ENCODE results near the gene CGB1. TPM values are rescaled to one million over a fixed set of nuclear protein-coding genes. Genes with fewer than 3 reads are reported as not detected.
"Not testable (repeated sequence)": the region's sequence is repeated elsewhere in the genome, so short reads cannot be mapped to it uniquely, and the experiment has no call there.

CGB1 gene
- not detected for polyA plus RNA-seq (2013, experiment 1 of 2; ENCODE audit: insufficient read length)
- 0.21 TPM for polyA plus RNA-seq (2013, experiment 2 of 2; ENCODE audit: insufficient read length)

GRCh38 chr19:49036815-49037214 lies at the start of gene CGB1:
CGB1 (minus strand) TSS chr19:49036895; CDS start chr19:49036711, 184 bp downstream.
- DNase-seq = not testable (repeated sequence)

GRCh38 chr19:49086296-49086695 lies 49.6 kb upstream of the CGB1 start:
- DNase-seq = no peak

- no peak for DNase-seq
Measured at GRCh38 chr19:49085868-49086232, 49.2 kb upstream of the CGB1 start.

GRCh38 chr19:49085020-49085867 lies 48.5 kb upstream of the CGB1 start, which contains the start of gene SNRNP70:
SNRNP70 (plus strand) TSS chr19:49085451; CDS start chr19:49086415, 964 bp downstream.
- DNase-seq = peak; percentile 100

- DNase-seq = no peak
Measured at GRCh38 chr19:49084206-49085019, 47.7 kb upstream of the CGB1 start.

GRCh38 chr19:49081273-49081672 lies 44.6 kb upstream of the CGB1 start:
- DNase-seq = no peak

- DNase-seq = no peak
Measured at GRCh38 chr19:49080392-49080791, 43.7 kb upstream of the CGB1 start.

- DNase-seq = peak; percentile 37
Measured at GRCh38 chr19:49074869-49075268, 38.2 kb upstream of the CGB1 start.

GRCh38 chr19:49073514-49074378 lies 37.1 kb upstream of the CGB1 start:
- DNase-seq = no peak

GRCh38 chr19:49071860-49072547 lies 35.3 kb upstream of the CGB1 start:
- no peak for DNase-seq

- DNase-seq = no peak
Measured at GRCh38 chr19:49070416-49070815, 33.7 kb upstream of the CGB1 start.

GRCh38 chr19:49069026-49069425 lies 32.3 kb upstream of the CGB1 start:
- DNase-seq = no peak

- no peak for DNase-seq
Measured at GRCh38 chr19:49067554-49067953, 30.9 kb upstream of the CGB1 start.

GRCh38 chr19:49065905-49066512 lies 29.3 kb upstream of the CGB1 start:
- DNase-seq = no peak

- DNase-seq = peak; percentile 28
Measured at GRCh38 chr19:49064768-49065611, 28.3 kb upstream of the CGB1 start, which contains the start of gene NTF4. NTF4 (minus strand) TSS chr19:49064818; CDS start chr19:49061997, 2,821 bp downstream.

GRCh38 chr19:49064029-49064629 lies 27.4 kb upstream of the CGB1 start:
- DNase-seq = no peak

GRCh38 chr19:49061445-49061844 lies 24.8 kb upstream of the CGB1 start:
- no peak for DNase-seq

- no peak for DNase-seq
Measured at GRCh38 chr19:49061000-49061399, 24.3 kb upstream of the CGB1 start.

- DNase-seq = no peak
Measured at GRCh38 chr19:49059053-49059452, 22.4 kb upstream of the CGB1 start.

- peak; percentile 52 for DNase-seq
Measured at GRCh38 chr19:49058562-49058961, 21.9 kb upstream of the CGB1 start.

All from fibroblast of skin of abdomen (primary cell).